KMS-11 (cell line): Measurements from ENCODE around the gene PCDH19.

Experiments used
- H2AFZ ChIP-seq: fragments of 200-600 bp; sonication (generic); 2 replicates; pipeline ENCODE4 v1.6.1; 2016; ENCODE audit warnings: antibody characterized with exemption, mixed run types, low read depth
- H3K27ac ChIP-seq: fragments of 200-600 bp; sonication (generic); 2 replicates; pipeline ENCODE4 v1.6.1; 2016; ENCODE audit warnings: mild to moderate bottlenecking, mixed run types
- H3K27me3 ChIP-seq: fragments of 200-600 bp; sonication (generic); 2 replicates; pipeline ENCODE4 v1.6.1; 2017; ENCODE audit warnings: mild to moderate bottlenecking, low read depth, mixed run types, moderate library complexity; ENCODE audit not compliant: insufficient read depth
- H3K36me3 ChIP-seq: fragments of 200-600 bp; sonication (generic); 2 replicates; pipeline ENCODE4 v1.6.1; 2017; ENCODE audit warnings: mild to moderate bottlenecking, mixed run types; ENCODE audit not compliant: insufficient read depth
- H3K4me1 ChIP-seq: fragments of 200-600 bp; sonication (generic); 2 replicates; pipeline ENCODE4 v1.6.1; 2016; ENCODE audit warnings: mild to moderate bottlenecking, low read depth, mixed run types; ENCODE audit not compliant: poor library complexity, severe bottlenecking
- H3K4me2 ChIP-seq: fragments of 200-600 bp; sonication (generic); 2 replicates; pipeline ENCODE4 v1.7.0; 2016; ENCODE audit warnings: mild to moderate bottlenecking, mixed run types
- H3K4me3 ChIP-seq: fragments of 200-600 bp; sonication (generic); IDR thresholded peaks from 2 replicates; pipeline ENCODE4 v1.6.1; 2017; ENCODE audit warnings: low read depth, low read length, mixed read lengths; ENCODE audit not compliant: insufficient read depth
- H3K79me2 ChIP-seq: fragments of 200-600 bp; sonication (generic); 2 replicates; pipeline ENCODE4 v1.6.1; 2016; ENCODE audit warnings: low read depth, mixed run types; ENCODE audit not compliant: insufficient read depth
- H3K9ac ChIP-seq: fragments of 200-600 bp; sonication (generic); 2 replicates; pipeline ENCODE4 v1.6.1; 2016; ENCODE audit warnings: mild to moderate bottlenecking, mixed run types
- H4K20me1 ChIP-seq: fragments of 200-600 bp; sonication (generic); 2 replicates; pipeline ENCODE4 v1.6.1; 2016; ENCODE audit warnings: mild to moderate bottlenecking, mixed run types; ENCODE audit not compliant: insufficient read depth
- CTCF ChIP-seq: fragments of 200-600 bp; sonication (generic); conservative IDR thresholded peaks from 2 replicates; pipeline ENCODE4 v1.6.1; 2017; ENCODE audit warnings: low read depth, mild to moderate bottlenecking, antibody characterized with exemption, low read length, moderate library complexity, mixed read lengths

The PCDH19 gene

DNA sequence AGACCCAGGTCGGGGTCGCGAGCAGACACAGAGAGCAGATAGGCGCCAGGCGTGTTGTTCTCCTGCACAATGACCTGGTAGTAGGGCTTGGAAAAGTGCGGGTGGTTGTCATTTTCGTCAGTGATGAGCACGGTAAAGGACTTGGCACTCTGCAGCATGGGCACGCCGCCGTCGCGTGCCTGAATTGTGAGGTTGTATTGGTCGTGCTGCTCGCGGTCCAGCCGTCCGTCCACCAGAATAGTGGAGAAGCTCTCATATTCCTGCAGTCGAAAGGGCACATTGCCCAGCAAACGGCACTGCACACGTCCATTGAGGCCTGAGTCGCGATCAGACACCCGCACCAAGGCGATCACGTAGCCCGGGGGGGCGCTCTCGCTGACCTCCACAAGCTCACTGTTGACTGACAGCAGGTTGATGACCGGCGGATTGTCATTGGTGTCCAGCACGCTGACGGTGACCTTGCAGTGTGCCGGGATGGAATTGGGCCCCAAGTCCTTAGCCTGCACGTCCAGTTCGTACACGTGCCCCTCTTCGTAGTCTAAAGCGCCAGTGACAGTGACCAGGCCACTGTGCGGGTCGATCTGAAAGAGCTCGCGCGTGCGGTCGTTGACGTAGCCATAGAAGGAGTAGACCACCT lies 2.8 kb downstream of the PCDH19 start:
- Histone ChIP-seq H2AFZ (no peak overlapping the region), H3K79me2 (no peaks in the 10 kb centered on the region), H3K27ac (no peak overlapping the region), H3K27me3 (no peaks in the 10 kb centered on the region), H3K4me1 (no peaks in the 10 kb centered on the region), H3K4me3 (no peak overlapping the region), H4K20me1 (no peaks in the 10 kb centered on the region), H3K36me3 (no peaks in the 10 kb centered on the region), H3K9ac (no peak overlapping the region), H3K4me2 (no peak overlapping the region)
- no peak for TF ChIP-seq CTCF

DNA sequence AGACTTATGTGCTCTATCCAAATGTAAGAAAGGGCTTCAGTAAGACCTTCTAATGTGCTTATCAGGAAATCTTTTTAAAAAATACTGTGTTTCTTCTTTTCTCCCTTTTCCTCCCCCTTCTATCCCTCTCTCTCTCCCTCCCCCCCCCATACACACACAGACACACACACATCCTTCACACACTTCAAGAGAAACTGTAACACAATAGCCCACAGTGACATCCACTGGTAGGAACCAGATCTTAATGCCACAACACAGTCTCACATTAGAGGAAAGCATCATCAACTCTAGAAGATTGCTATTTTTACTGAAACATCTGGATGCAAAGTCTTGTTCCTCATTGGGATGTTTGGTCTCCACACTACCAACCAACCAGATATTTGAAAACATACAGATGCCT lies 4.6 kb downstream of the PCDH19 start:
- H3K4me2 ChIP-seq = no peak overlapping the region
- no peak overlapping the region for H3K4me3 ChIP-seq
- H3K27me3 ChIP-seq = no peaks in the 10 kb centered on the region
- no peak overlapping the region for H3K27ac ChIP-seq
- H3K4me1 ChIP-seq = no peaks in the 10 kb centered on the region
- no peaks in the 10 kb centered on the region for H3K36me3 ChIP-seq
- no peaks in the 10 kb centered on the region for H3K79me2 ChIP-seq
- no peak for TF ChIP-seq CTCF
- no peak overlapping the region for H3K9ac ChIP-seq
- H4K20me1 ChIP-seq = no peaks in the 10 kb centered on the region
- H2AFZ ChIP-seq = no peak overlapping the region

DNA sequence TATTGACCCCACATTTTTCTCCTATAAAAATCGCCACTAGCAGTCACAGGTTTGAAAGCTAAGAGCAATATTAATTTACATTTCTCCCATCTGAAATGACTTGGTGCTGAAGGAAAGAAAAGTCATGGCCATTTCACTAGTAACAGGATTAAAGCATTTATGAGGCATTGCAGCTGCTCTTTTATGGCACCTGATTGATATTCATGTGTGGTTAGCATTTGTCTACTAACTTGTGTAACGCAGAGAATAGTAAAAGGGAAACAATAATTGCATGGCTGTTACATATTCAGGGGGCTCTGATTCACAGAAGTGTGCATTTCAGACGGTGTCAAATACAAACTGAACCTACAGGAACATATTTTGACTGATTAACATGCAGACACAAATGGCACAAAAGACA lies 5.2 kb downstream of the PCDH19 start:
- no peak overlapping the region for H3K4me2 ChIP-seq
- no peak overlapping the region for H2AFZ ChIP-seq
- no peaks in the 10 kb centered on the region for H4K20me1 ChIP-seq
- no peaks in the 10 kb centered on the region for H3K27me3 ChIP-seq
- no peaks in the 10 kb centered on the region for H3K36me3 ChIP-seq
- no peak overlapping the region for H3K27ac ChIP-seq
- no peak overlapping the region for H3K9ac ChIP-seq
- H3K4me1 ChIP-seq = no peaks in the 10 kb centered on the region
- TF ChIP-seq CTCF = no peak
- H3K4me3 ChIP-seq = no peak overlapping the region
- no peaks in the 10 kb centered on the region for H3K79me2 ChIP-seq

- TF ChIP-seq CTCF = no peak
- H3K4me3 ChIP-seq = no peak overlapping the region
- H3K36me3 ChIP-seq = no peaks in the 10 kb centered on the region
- no peak overlapping the region for H3K27ac ChIP-seq
- H2AFZ ChIP-seq = no peak overlapping the region
- no peaks in the 10 kb centered on the region for H3K79me2 ChIP-seq
- H3K27me3 ChIP-seq = no peaks in the 10 kb centered on the region
- H3K4me1 ChIP-seq = no peaks in the 10 kb centered on the region
- H3K9ac ChIP-seq = no peak overlapping the region
- no peaks in the 10 kb centered on the region for H4K20me1 ChIP-seq
- H3K4me2 ChIP-seq = no peak overlapping the region
Observed at GRCh38 chrX:100395781-100396180, 14.3 kb downstream of the PCDH19 start.
